Mesenchymal stem cell (in vitro differentiated cells and primary cell): ENCODE data around the gene ZNF865.

Experiments used
- DNase-seq: peaks from one replicate; pipeline ENCODE4 v3.0.0-alpha.2; 2013
- H2AFZ ChIP-seq: one replicate; pipeline ENCODE4 v1.6.1; 2013; ENCODE audit warnings: low read depth, mild to moderate bottlenecking, control low read depth, inconsistent platforms, low read length, moderate library complexity
- H2AK5ac ChIP-seq: 2 replicates; pipeline ENCODE4 v1.6.1; 2013; ENCODE audit warnings: low read length, moderate library complexity, mild to moderate bottlenecking, inconsistent platforms; ENCODE audit not compliant: severe bottlenecking
- H2BK120ac ChIP-seq: one replicate; pipeline ENCODE4 v1.6.1; 2013; ENCODE audit warnings: low read depth, mild to moderate bottlenecking, inconsistent platforms, low read length, moderate library complexity
- H2BK12ac ChIP-seq, 2 experiments: one replicate each; pipeline ENCODE4 v1.6.1; 2013; ENCODE audit warnings: inconsistent platforms in 2 of 2, low read length in 2 of 2, mild to moderate bottlenecking in 2 of 2, moderate library complexity in 2 of 2, control low read depth in 1 of 2
- H2BK15ac ChIP-seq: one replicate; pipeline ENCODE4 v1.6.1; 2013; ENCODE audit warnings: mild to moderate bottlenecking, low read depth, inconsistent platforms; ENCODE audit not compliant: poor library complexity, severe bottlenecking
- H2BK5ac ChIP-seq: 2 replicates; pipeline ENCODE4 v1.6.1; 2013; ENCODE audit warnings: low read depth, mild to moderate bottlenecking, low read length, control low read depth, inconsistent platforms; ENCODE audit not compliant: poor library complexity, severe bottlenecking
- H3K14ac ChIP-seq, 2 experiments: one replicate each; pipeline ENCODE4 v1.6.1; 2013; ENCODE audit warnings: inconsistent platforms in 2 of 2, low read length in 2 of 2, control low read depth in 1 of 2, mild to moderate bottlenecking in 1 of 2, moderate library complexity in 1 of 2
- H3K18ac ChIP-seq, 2 experiments: one replicate each; pipeline ENCODE4 v1.6.1; 2013; ENCODE audit warnings: inconsistent platforms in 2 of 2, low read length in 2 of 2, control low read depth in 1 of 2, low read depth in 1 of 2, mild to moderate bottlenecking in 1 of 2
- H3K23ac ChIP-seq, 2 experiments: one replicate each; pipeline ENCODE4 v1.6.1; 2013; ENCODE audit warnings: inconsistent platforms in 2 of 2, low read length in 2 of 2, mild to moderate bottlenecking in 2 of 2, moderate library complexity in 2 of 2, control low read depth in 1 of 2
- H3K27ac ChIP-seq: 2 replicates; pipeline ENCODE4 v1.5.1; 2013; ENCODE audit warnings: mild to moderate bottlenecking, moderate library complexity, low read length, control low read depth, inconsistent platforms; ENCODE audit not compliant: poor library complexity, severe bottlenecking
- H3K27me3 ChIP-seq, 2 experiments: 2 replicates each; pipeline versions ENCODE4 v1.6.1 to v1.7.0; 2013; ENCODE audit warnings: low read length in 2 of 2, mild to moderate bottlenecking in 2 of 2, moderate library complexity in 2 of 2, control low read depth in 1 of 2, inconsistent platforms in 1 of 2; ENCODE audit not compliant: control insufficient read depth in 1 of 2, insufficient read depth in 1 of 2
- H3K36me3 ChIP-seq, 2 experiments: 2 replicates each; pipeline versions ENCODE4 v1.6.1 to v1.7.0; 2013; ENCODE audit warnings: low read length in 2 of 2, control low read depth in 1 of 2, inconsistent platforms in 1 of 2, low read depth in 1 of 2, mild to moderate bottlenecking in 1 of 2; ENCODE audit not compliant: insufficient read depth in 2 of 2, control insufficient read depth in 1 of 2
- H3K4ac ChIP-seq, 2 experiments: one replicate each; pipeline ENCODE4 v1.6.1; 2013; ENCODE audit warnings: inconsistent platforms in 2 of 2, low read length in 2 of 2, mild to moderate bottlenecking in 2 of 2, moderate library complexity in 2 of 2, control low read depth in 1 of 2, low read depth in 1 of 2
- H3K4me1 ChIP-seq: 2 replicates; pipeline ENCODE4 v1.6.1; 2013; ENCODE audit warnings: low read depth, low read length, control low read depth; ENCODE audit not compliant: control insufficient read depth, insufficient read depth
- H3K4me2 ChIP-seq: 2 replicates; pipeline ENCODE4 v1.6.1; 2013; ENCODE audit warnings: low read length, mild to moderate bottlenecking, inconsistent platforms; ENCODE audit not compliant: poor library complexity, severe bottlenecking
- H3K4me3 ChIP-seq, 2 experiments: 2 replicates each; pipeline versions ENCODE4 v1.5.1 to v1.7.0; 2013; ENCODE audit warnings: low read length in 2 of 2, mild to moderate bottlenecking in 2 of 2, control low read depth in 1 of 2, low read depth in 1 of 2; ENCODE audit not compliant: insufficient read depth in 1 of 2
- H3K79me1 ChIP-seq: replicated peaks from 2 replicates; pipeline ENCODE4 v1.6.1; 2013; ENCODE audit warnings: mild to moderate bottlenecking, control low read depth, low read length, inconsistent platforms; ENCODE audit not compliant: poor library complexity, severe bottlenecking
- H3K9ac ChIP-seq: 2 replicates; pipeline ENCODE4 v1.7.0; 2013; ENCODE audit warnings: mild to moderate bottlenecking, low read length, moderate library complexity
- H3K9me3 ChIP-seq: 2 replicates; pipeline ENCODE4 v1.7.0; 2013; ENCODE audit warnings: mild to moderate bottlenecking, low read length; ENCODE audit not compliant: control insufficient read depth
- H4K8ac ChIP-seq: one replicate; pipeline ENCODE4 v1.6.1; 2013; ENCODE audit warnings: inconsistent platforms, mild to moderate bottlenecking, low read length, moderate library complexity
- H4K91ac ChIP-seq: one replicate; pipeline ENCODE4 v1.6.1; 2013; ENCODE audit warnings: mild to moderate bottlenecking, low read length, inconsistent platforms
- WGBS: methylation state at CpG from one replicate; pipeline ENCODE4 v1.1.7; 2013; ENCODE audit warnings: mixed read lengths; 5-methylcytosine and 5-hydroxymethylcytosine counted together

ZNF865 gene

DNA sequence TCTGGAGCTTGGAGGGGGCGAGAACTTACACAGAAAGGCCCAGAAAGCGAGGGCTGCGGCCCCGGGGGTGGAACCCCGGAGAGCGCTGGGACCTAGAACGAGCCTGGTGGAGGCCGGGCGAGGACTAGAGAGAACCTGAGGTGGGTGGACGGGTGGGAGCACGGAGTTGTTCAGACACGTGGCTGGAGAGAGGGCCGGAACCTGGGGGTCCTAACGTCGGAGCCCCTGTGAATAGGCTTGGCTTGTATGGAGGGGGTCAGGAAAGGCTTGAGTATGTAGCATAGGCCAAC, 38.4 kb downstream of the ZNF865 start:
- peak overlapping the region; percentile 33 for H3K27ac ChIP-seq
- H4K8ac ChIP-seq = no peak overlapping the region
- H4K91ac ChIP-seq = no peak overlapping the region
- no peaks in the 10 kb centered on the region for H3K9me3 ChIP-seq
- H3K4me1 ChIP-seq = peaks cover 38% of the 10 kb centered on the region
- peak overlapping the region; percentile 94 for H3K9ac ChIP-seq
- no peak overlapping the region for H2AFZ ChIP-seq
- peak overlapping the region; percentile 89 for H3K4me2 ChIP-seq
- DNase-seq = no peak
- H2BK5ac ChIP-seq = no peak overlapping the region
- H2BK15ac ChIP-seq = peak overlapping the region; percentile 6
- H2BK120ac ChIP-seq = peak overlapping the region; percentile 59
- H3K23ac ChIP-seq = no peak overlapping the region
- peak overlapping the region; percentile 38 for H2AK5ac ChIP-seq
- WGBS = under 1% methylated on average over 15 of the region's 15 CpGs
- peaks cover 22 to 23% of the 10 kb centered on the region in 2 experiments for H3K36me3 ChIP-seq
- H3K4me3 ChIP-seq = peak overlapping the region; percentile 82 to 94
- H3K27me3 ChIP-seq = no peaks in the 10 kb centered on the region
- peak overlapping the region in 1 of 2 experiments; percentile 26 for H3K14ac ChIP-seq
- H3K4ac ChIP-seq = peak overlapping the region; percentile 5 to 19
- no peak overlapping the region for H2BK12ac ChIP-seq
- peaks cover 19% of the 10 kb centered on the region for H3K79me1 ChIP-seq
- H3K18ac ChIP-seq = no peak overlapping the region

DNA sequence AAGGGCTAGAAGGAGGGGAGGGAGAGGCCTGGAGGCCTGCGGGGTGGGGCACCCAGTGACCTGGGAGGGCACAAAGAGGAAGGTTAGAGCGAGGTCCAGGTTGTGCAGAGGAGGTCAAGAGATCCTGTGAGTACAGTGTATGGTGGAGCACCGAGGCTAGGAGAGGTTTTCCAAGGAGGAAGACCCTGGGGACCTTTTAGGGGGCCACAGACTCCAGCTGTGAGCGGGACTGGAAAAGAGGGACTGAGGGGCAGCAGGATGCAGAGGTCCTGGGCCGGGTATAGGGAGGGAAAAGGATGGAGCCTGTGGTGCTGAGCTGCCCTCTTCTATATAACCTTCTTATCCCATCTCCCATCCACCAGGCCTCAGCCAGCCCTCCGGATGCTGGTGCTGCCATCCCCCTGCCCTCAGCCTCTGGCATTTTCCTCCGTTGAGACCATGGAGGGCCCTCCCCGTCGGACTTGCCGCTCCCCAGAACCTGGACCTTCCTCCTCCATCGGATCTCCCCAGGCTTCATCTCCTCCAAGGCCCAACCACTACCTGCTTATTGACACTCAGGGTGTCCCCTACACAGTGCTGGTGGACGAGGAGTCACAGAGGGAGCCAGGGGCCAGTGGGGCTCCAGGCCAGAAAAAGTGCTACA, 38.9 kb downstream of the ZNF865 start:
- Histone ChIP-seq H2BK5ac (no peak overlapping the region), H2BK12ac (no peak overlapping the region), H3K14ac (peak overlapping the region in 1 of 2 experiments; percentile 26), H3K36me3 (peaks cover 17 to 25% of the 10 kb centered on the region in 2 experiments), H2BK15ac (peak overlapping the region; percentile 6), H3K4me1 (peaks cover 42% of the 10 kb centered on the region), H2AK5ac (peak overlapping the region; percentile 38), H4K91ac (no peak overlapping the region), H3K27me3 (no peaks in the 10 kb centered on the region), H3K18ac (no peak overlapping the region), H4K8ac (peak overlapping the region; percentile 4), H3K79me1 (peaks cover 23% of the 10 kb centered on the region), H3K9ac (peak overlapping the region; percentile 94), H3K4me3 (peak overlapping the region; percentile 82 to 94), H3K23ac (no peak overlapping the region), H3K9me3 (no peaks in the 10 kb centered on the region), H2AFZ (no peak overlapping the region), H3K4me2 (peak overlapping the region; percentile 89), H3K27ac (peak overlapping the region; percentile 33), H3K4ac (peak overlapping the region in 1 of 2 experiments; percentile 19), H2BK120ac (no peak overlapping the region)
- no peak for DNase-seq
- WGBS = 54% methylated on average over 10 of the region's 12 CpGs

DNA sequence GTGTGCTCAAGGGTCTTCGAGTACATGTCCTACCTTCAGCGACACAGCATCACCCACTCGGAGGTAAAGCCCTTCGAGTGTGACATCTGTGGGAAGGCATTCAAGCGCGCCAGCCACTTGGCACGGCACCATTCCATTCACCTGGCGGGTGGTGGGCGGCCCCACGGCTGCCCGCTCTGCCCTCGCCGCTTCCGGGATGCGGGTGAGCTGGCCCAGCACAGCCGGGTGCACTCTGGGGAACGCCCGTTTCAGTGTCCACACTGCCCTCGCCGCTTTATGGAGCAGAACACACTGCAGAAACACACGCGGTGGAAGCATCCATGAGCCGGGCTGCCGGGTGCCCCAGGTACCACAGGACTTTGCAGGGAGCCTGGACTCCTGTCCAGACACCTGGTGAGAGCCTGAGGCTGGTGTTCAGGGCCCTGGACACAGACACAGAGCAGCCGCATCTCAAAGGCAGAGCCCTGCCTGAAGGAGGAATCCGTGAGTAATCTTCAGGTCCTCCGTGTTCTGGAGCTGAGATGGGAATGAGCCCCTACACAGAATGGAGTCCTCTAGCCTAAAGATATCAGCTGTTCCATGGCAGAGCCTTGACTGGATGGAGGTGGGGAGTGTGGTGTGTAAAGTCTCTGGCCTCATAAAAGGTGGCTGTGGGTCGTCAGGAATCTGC, 39.5 kb downstream of the ZNF865 start:
- H3K27me3 ChIP-seq = no peaks in the 10 kb centered on the region
- no peak overlapping the region for H2BK12ac ChIP-seq
- peaks cover 27% of the 10 kb centered on the region for H3K79me1 ChIP-seq
- H3K18ac ChIP-seq = no peak overlapping the region
- no peak overlapping the region for H3K23ac ChIP-seq
- no peak overlapping the region for H3K4ac ChIP-seq
- H2AFZ ChIP-seq = no peak overlapping the region
- no peak overlapping the region for H3K27ac ChIP-seq
- no peak overlapping the region for H2BK15ac ChIP-seq
- peaks cover 45% of the 10 kb centered on the region for H3K4me1 ChIP-seq
- H3K9me3 ChIP-seq = no peaks in the 10 kb centered on the region
- peak overlapping the region; percentile 94 for H3K9ac ChIP-seq
- no peak overlapping the region for H2AK5ac ChIP-seq
- no peak overlapping the region for H2BK5ac ChIP-seq
- WGBS = 93% methylated on average over 28 of the region's 28 CpGs
- peaks cover 17 to 30% of the 10 kb centered on the region in 2 experiments for H3K36me3 ChIP-seq
- H4K8ac ChIP-seq = no peak overlapping the region
- no peak overlapping the region for H3K14ac ChIP-seq
- H3K4me2 ChIP-seq = peak overlapping the region; percentile 89
- no peak for DNase-seq
- peak overlapping the region; percentile 28 to 94 for H3K4me3 ChIP-seq
- no peak overlapping the region for H2BK120ac ChIP-seq
- H4K91ac ChIP-seq = no peak overlapping the region

- Histone ChIP-seq H3K4me2 (no peak overlapping the region), H3K18ac (no peak overlapping the region), H3K23ac (no peak overlapping the region), H4K91ac (no peak overlapping the region), H2BK15ac (no peak overlapping the region), H3K9ac (peak overlapping the region; percentile 94), H4K8ac (no peak overlapping the region), H2BK120ac (no peak overlapping the region), H3K4me1 (peaks cover 42% of the 10 kb centered on the region), H3K27me3 (no peaks in the 10 kb centered on the region), H3K14ac (no peak overlapping the region), H2BK5ac (no peak overlapping the region), H3K4me3 (no peak overlapping the region), H2BK12ac (no peak overlapping the region), H3K27ac (no peak overlapping the region), H3K4ac (no peak overlapping the region), H3K36me3 (peaks cover 17 to 31% of the 10 kb centered on the region in 2 experiments), H3K9me3 (no peaks in the 10 kb centered on the region), H2AFZ (no peak overlapping the region), H3K79me1 (peaks cover 30% of the 10 kb centered on the region), H2AK5ac (no peak overlapping the region)
- no peak for DNase-seq
- WGBS = 93% methylated on average over 4 of the region's 5 CpGs
Observed at GRCh38 chr19:55645512-55645881, 40.0 kb downstream of the ZNF865 start.
